ENCODE measurements around the gene FUZ. TPM values are rescaled to one million over a fixed set of nuclear protein-coding genes. Genes with fewer than 3 reads are reported as not detected.

The FUZ gene

GRCh38 chr19:49758292-49758691 is 54.8 kb downstream of the FUZ start:
- Histone ChIP-seq H3K79me1 (ENCODE audit: low read depth, low read length) (no peaks in the 10 kb centered on the region), H3K4ac (ENCODE audit: low read length) (no peak overlapping the region), H2BK5ac (ENCODE audit: low read length) (no peak overlapping the region), H3K9me3 (replicated peaks in 1 of 2; ENCODE audit: control insufficient read depth in 2 of 2, insufficient read depth in 1 of 2, low read depth in 1 of 2, low read length in 2 of 2) (peaks cover 1 to 5% of the 10 kb centered on the region in 2 donors), H3K14ac (ENCODE audit: low read length) (no peak overlapping the region), H3K36me3 (replicated peaks in 1 of 2; ENCODE audit: control insufficient read depth in 2 of 2, insufficient read depth in 2 of 2, low read length in 2 of 2) (no peaks in the 10 kb centered on the region), H3K27ac (replicated peaks; ENCODE audit: low read length) (no peak overlapping the region), H3K4me3 (ENCODE audit: low read length in 2 of 2) (no peak overlapping the region), H4K8ac (ENCODE audit: low read depth, low read length) (no peak overlapping the region), H3K4me1 (ENCODE audit: control insufficient read depth in 2 of 2, insufficient read depth in 1 of 2, low read depth in 1 of 2, low read length in 2 of 2) (peaks cover 0 to under 1% of the 10 kb centered on the region in 2 donors), H2BK120ac (ENCODE audit: low read depth, low read length) (no peak overlapping the region), H2AFZ (ENCODE audit: low read length) (peak overlapping the region; percentile 79), H2BK15ac (ENCODE audit: low read length) (peak overlapping the region; percentile 94), H3K23ac (ENCODE audit: low read depth, low read length, poor library complexity) (no peak overlapping the region), H3K9ac (ENCODE audit: low read depth, low read length, poor library complexity) (peak overlapping the region; percentile 21), H3K27me3 (ENCODE audit: control insufficient read depth in 3 of 3, insufficient read depth in 3 of 3, low read depth in 1 of 3, low read length in 3 of 3) (peaks cover 0 to 6% (median 0%) of the 10 kb centered on the region in 3 experiments), H2AK5ac (ENCODE audit: low read depth, low read length) (peak overlapping the region; percentile 2), H2BK12ac (ENCODE audit: low read length) (peak overlapping the region; percentile 41), H4K91ac (ENCODE audit: low read depth, low read length, poor library complexity) (no peak overlapping the region), H3K18ac (ENCODE audit: low read length) (peak overlapping the region; percentile 11), H3K4me2 (ENCODE audit: insufficient read depth, low read length, poor library complexity, severe bottlenecking) (no peak overlapping the region)
- no CpG with 5 or more reads among the region's 7 CpGs for WGBS, 2 donors (ENCODE audit: extremely low coverage in 2 of 2, insufficient read length in 2 of 2, insufficient replicate concordance in 1 of 2)
- DNase-seq (ENCODE audit: low spot score), result no peak

Small RNA genes lying within 50 kb of the gene (small RNA-seq; reads per million reads assigned to genes)
- gene MIR4749 (ENCODE audit: insufficient read depth) (2.0 reads per million), gene MIR6799 (ENCODE audit: insufficient read depth) (2.0 reads per million), gene RNU6-841P (ENCODE audit: insufficient read depth) (not detected)

All from neuronal stem cell (in vitro differentiated cells).